B cell (primary cell): ENCODE data around the gene CAMK2A. TPM values are rescaled to one million over a fixed set of nuclear protein-coding genes. Genes with fewer than 3 reads are reported as not detected.

Experiments used
- ATAC-seq: fragments of 200-7000 bp; cut with Tn5 transposase; one replicate; pipeline ENCODE4 v1.10.0; 2021; ENCODE audit warnings: low read depth, mild to moderate bottlenecking, moderate number of reproducible peaks, moderate library complexity
- CTCF ChIA-PET: fragments of 350-600 bp; sonication (Branson Sonifier 250); formaldehyde crosslinking; loops from one replicate; lab custom pipeline; 2021; ENCODE audit warnings: antibody characterized with exemption, inconsistent platforms; lab: Charles Lee
- POLR2A ChIA-PET: fragments of 350-600 bp; sonication (Branson Sonifier 250); formaldehyde crosslinking; loops from one replicate; lab custom pipeline; 2021; ENCODE audit warnings: antibody characterized with exemption; lab: Charles Lee
- DNase-seq: peaks from one replicate; pipeline ENCODE4 v3.0.0; 2013
- H2AFZ ChIP-seq: 2 replicates; pipeline ENCODE4 v1.6.1; 2012; ENCODE audit warnings: mild to moderate bottlenecking, low read depth, low read length; ENCODE audit not compliant: insufficient read depth, poor library complexity, severe bottlenecking
- H3K27ac ChIP-seq, 2 donors: 1 replicate in 1 of 2; 2 replicates in 1 of 2; pipeline ENCODE4 v1.5.1; 2012 to 2013; ENCODE audit warnings: low read length in 2 of 2, mild to moderate bottlenecking in 2 of 2, moderate library complexity in 1 of 2
- H3K27me3 ChIP-seq, 4 experiments: fragments of 200-600 bp in 1 of 4; sonication (generic) in 1 of 4; replicated peaks in 1 of 4; 1 replicate in 2 of 4; 2 replicates in 2 of 4; pipeline versions ENCODE4 v1.6.1 to v1.7.0; 2013 to 2016; ENCODE audit warnings: low read length in 3 of 4, mild to moderate bottlenecking in 2 of 4, mixed read lengths in 1 of 4, moderate library complexity in 1 of 4; ENCODE audit not compliant: insufficient read depth in 4 of 4, control insufficient read depth in 3 of 4; ENCODE audit errors: control extremely low read depth in 1 of 4
- H3K36me3 ChIP-seq, 2 experiments: replicated peaks in 1 of 2; 1 replicate in 1 of 2; 2 replicates in 1 of 2; pipeline versions ENCODE4 v1.6.1 to v1.7.1; 2013; ENCODE audit warnings: low read length in 1 of 2; ENCODE audit not compliant: insufficient read depth in 2 of 2, control insufficient read depth in 1 of 2; ENCODE audit errors: control extremely low read depth in 1 of 2, extremely low read depth in 1 of 2
- H3K4me1 ChIP-seq, 2 donors: fragments of 200-600 bp in 1 of 2; sonication (generic) in 1 of 2; 1 replicate in 1 of 2; 2 replicates in 1 of 2; pipeline versions ENCODE4 v1.5.1 to v1.6.1; 2013 to 2017; ENCODE audit warnings: low read length in 2 of 2; ENCODE audit not compliant: control insufficient read depth in 2 of 2, insufficient read depth in 2 of 2
- H3K4me2 ChIP-seq: replicated peaks from 2 replicates; pipeline ENCODE3; 2012; ENCODE audit warnings: mild to moderate bottlenecking, low read depth, low read length; ENCODE audit not compliant: poor library complexity, severe bottlenecking
- H3K4me3 ChIP-seq, 5 experiments: fragments of 200-600 bp in 1 of 5; sonication (generic) in 1 of 5; 1 replicate in 3 of 5; 2 replicates in 2 of 5; pipeline versions ENCODE4 v1.5.1 to v1.7.0; 2011 to 2016; ENCODE audit warnings: low read length in 4 of 5, mild to moderate bottlenecking in 4 of 5, low read depth in 2 of 5, control low read depth in 1 of 5, moderate library complexity in 1 of 5; ENCODE audit not compliant: insufficient read depth in 1 of 5; ENCODE audit errors: control extremely low read depth in 1 of 5, extremely low read depth in 1 of 5
- H3K79me2 ChIP-seq: fragments of 200-600 bp; sonication (generic); one replicate; pipeline ENCODE4 v1.6.0; 2016; ENCODE audit warnings: low read length; ENCODE audit not compliant: control insufficient read depth, insufficient read depth
- H3K9ac ChIP-seq: fragments of 200-600 bp; sonication (generic); 2 replicates; pipeline ENCODE4 v1.6.1; 2017; ENCODE audit warnings: mild to moderate bottlenecking, low read length, moderate library complexity
- H3K9me3 ChIP-seq, 3 donors: one replicate each; pipeline versions ENCODE4 v1.6.1 to v1.7.1; 2013; ENCODE audit warnings: low read length in 2 of 3; ENCODE audit not compliant: control insufficient read depth in 2 of 3, insufficient read depth in 1 of 3; ENCODE audit errors: control extremely low read depth in 1 of 3
- H4K20me1 ChIP-seq: 2 replicates; pipeline ENCODE4 v1.6.0; 2012; ENCODE audit warnings: mild to moderate bottlenecking, low read length; ENCODE audit not compliant: insufficient read depth, control insufficient read depth, poor library complexity, severe bottlenecking
- H3K27ac Mint-ChIP-seq: one replicate; pipeline ENCODE4 v1.8.0; 2021; ENCODE audit warnings: mixed read lengths
- H3K27me3 Mint-ChIP-seq: one replicate; pipeline ENCODE4 v1.8.0; 2021; ENCODE audit warnings: mixed read lengths
- H3K4me1 Mint-ChIP-seq: one replicate; pipeline ENCODE4 v1.8.0; 2021; ENCODE audit warnings: mixed read lengths
- H3K4me3 Mint-ChIP-seq: one replicate; pipeline ENCODE4 v1.8.0; 2021; ENCODE audit warnings: mixed read lengths
- H3K9me3 Mint-ChIP-seq: one replicate; pipeline ENCODE4 v1.8.0; 2022; ENCODE audit warnings: mixed read lengths; ENCODE audit not compliant: insufficient read depth
- CTCF ChIP-seq: fragments of 200-600 bp; IDR thresholded peaks from one replicate; pipeline ENCODE4 v1.8.0; 2022; ENCODE audit warnings: antibody characterized with exemption, mild to moderate bottlenecking
- EZH2 ChIP-seq: IDR thresholded peaks from 2 replicates; pipeline ENCODE4 v1.6.1; 2012; ENCODE audit warnings: borderline replicate concordance, low read depth, mild to moderate bottlenecking, moderate library complexity, low read length; ENCODE audit not compliant: insufficient read depth, poor library complexity, severe bottlenecking
- WGBS: methylation state at CpG from one replicate; pipeline ENCODE4 v1.1.5; 2013; ENCODE audit warnings: missing lambda C conversion rate; ENCODE audit not compliant: insufficient coverage; 5-methylcytosine and 5-hydroxymethylcytosine counted together
- intact Hi-C: fragments of 100-400 bp; cut with micrococcal nuclease; formaldehyde crosslinking; loops from one replicate; pipeline ENCODE4 v1.10.0; 2022
- polyA plus RNA-seq: library from polyadenylated mRNA; depleted of rRNA; stranded (reverse); fragments of >200 nt; gene quantifications from 2 replicates; pipeline ENCODE4 v1.2.3, GENCODE V29; 2012
- total RNA-seq, 2 donors: library from RNA; stranded (reverse); fragments of 120-200 nt in 1 of 2; gene quantifications; 1 replicate in 1 of 2; 2 replicates in 1 of 2; pipeline versions ENCODE4 v1.2.3 to v1.2.4, GENCODE V29; 2013 to 2022

CAMK2A gene
- total and polyA plus RNA-seq, 2 donors (not counting 1 experiment from before 2014, with no cell fraction given): not detected

DNA sequence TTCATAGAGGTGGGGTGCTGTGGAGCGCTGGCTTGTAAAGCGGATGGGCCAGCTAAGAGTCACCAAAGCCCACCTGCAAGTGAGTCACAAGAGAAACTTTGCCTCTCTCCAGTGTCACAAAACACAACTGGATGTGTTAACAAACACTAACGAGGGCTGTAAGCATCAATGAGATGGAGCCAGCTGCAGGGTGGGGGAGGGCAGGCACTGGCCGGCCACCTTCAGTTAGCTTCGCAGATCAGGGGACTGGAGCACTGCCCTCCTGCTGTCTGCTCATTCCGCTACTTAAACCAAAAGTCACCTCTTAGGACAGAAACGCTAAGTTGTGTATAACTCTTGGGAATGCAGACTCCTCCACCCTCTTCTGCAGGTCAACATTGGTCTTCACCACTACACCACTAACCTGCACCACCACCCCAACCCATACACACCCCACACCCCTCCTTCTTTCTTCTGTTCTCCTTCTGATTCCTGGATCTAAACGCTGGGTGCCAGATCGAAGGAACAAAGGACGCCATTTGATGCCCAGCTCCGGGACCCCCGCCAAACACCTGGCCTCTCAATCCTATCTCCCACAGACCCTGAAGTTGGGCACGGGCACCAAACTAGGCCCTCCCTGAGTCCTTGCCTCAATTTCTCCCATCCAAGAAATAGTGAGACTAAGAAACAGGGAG, 11.1 kb upstream of the CAMK2A start:
- H4K20me1 ChIP-seq: no peaks in the 10 kb centered on the region
- WGBS: 89% methylated on average over 9 of the region's 13 CpGs
- Mint-ChIP-seq H3K27ac (no peak overlapping the region), H3K4me1 (peaks cover 2% of the 10 kb centered on the region), H3K27me3 (peaks cover 44% of the 10 kb centered on the region), H3K4me3 (no peak overlapping the region), H3K9me3 (no peaks in the 10 kb centered on the region)
- peaks cover 0 to 22% (median 18%) of the 10 kb centered on the region in 4 experiments for H3K27me3 ChIP-seq
- no peak overlapping the region for H3K9ac ChIP-seq
- no peak overlapping the region for H3K27ac ChIP-seq
- ChIA-PET CTCF (no interaction called here), POLR2A (no interaction called here)
- H3K79me2 ChIP-seq: no peaks in the 10 kb centered on the region
- no peak overlapping the region for H2AFZ ChIP-seq
- no peak overlapping the region for H3K4me2 ChIP-seq
- intact Hi-C loops: no loop called here
- peaks cover 0 to 14% of the 10 kb centered on the region in 2 donors for H3K4me1 ChIP-seq
- H3K4me3 ChIP-seq: no peak overlapping the region
- no peaks in the 10 kb centered on the region for H3K36me3 ChIP-seq
- TF ChIP-seq CTCF (no peak), EZH2 (no peak)
- H3K9me3 ChIP-seq: peaks cover 0 to 6% (median 2%) of the 10 kb centered on the region in 3 donors
- DNase-seq (no peak), ATAC-seq (no peak)

- intact Hi-C loops: no loop called here
- ATAC-seq: no peak
- Histone ChIP-seq H3K4me3 (no peak overlapping the region), H3K4me2 (no peak overlapping the region), H4K20me1 (no peaks in the 10 kb centered on the region), H3K9ac (no peak overlapping the region), H3K36me3 (no peaks in the 10 kb centered on the region), H3K79me2 (no peaks in the 10 kb centered on the region), H3K27ac (no peak overlapping the region), H3K4me1 (peaks cover 0 to 14% of the 10 kb centered on the region in 2 donors), H2AFZ (no peak overlapping the region), H3K9me3 (peaks cover 0 to 6% (median 2%) of the 10 kb centered on the region in 3 donors), H3K27me3 (peaks cover 0 to 22% (median 18%) of the 10 kb centered on the region in 4 experiments)
- H3K9me3 Mint-ChIP-seq: no peaks in the 10 kb centered on the region
- 83% methylated on average over 2 of the region's 6 CpGs for WGBS
- H3K4me3 Mint-ChIP-seq: no peak overlapping the region
- POLR2A ChIA-PET: no interaction called here
- H3K27ac Mint-ChIP-seq: no peak overlapping the region
- peaks cover 2% of the 10 kb centered on the region for H3K4me1 Mint-ChIP-seq
- DNase-seq: no peak
- peaks cover 37% of the 10 kb centered on the region for H3K27me3 Mint-ChIP-seq
- TF ChIP-seq CTCF (no peak), EZH2 (no peak)
- CTCF ChIA-PET: no interaction called here
Measured at GRCh38 chr5:150299571-150300327, 10.2 kb upstream of the CAMK2A start.
